Measurements from ENCODE around the gene BRD4.

DNA sequence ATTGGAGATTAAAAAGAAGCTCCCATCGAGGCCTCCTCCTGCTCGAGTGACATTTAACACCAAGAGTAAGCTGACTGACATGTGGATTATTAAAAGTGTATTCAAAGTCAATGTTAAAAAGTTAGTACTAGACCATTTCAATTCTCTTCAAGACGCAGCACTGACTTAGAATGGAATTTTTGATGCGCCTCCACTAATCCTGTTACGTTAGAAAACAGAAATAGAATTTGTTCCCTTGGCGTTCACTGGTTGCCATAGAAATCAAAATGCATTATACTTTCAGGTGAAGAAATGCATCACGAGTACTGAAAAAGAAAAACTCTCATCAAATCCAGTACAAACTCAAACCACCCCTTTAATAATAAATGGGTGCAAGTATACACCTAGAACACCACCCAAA, 42.2 kb downstream of the BRD4 start:
- TF ChIP-seq, protein P1, sequence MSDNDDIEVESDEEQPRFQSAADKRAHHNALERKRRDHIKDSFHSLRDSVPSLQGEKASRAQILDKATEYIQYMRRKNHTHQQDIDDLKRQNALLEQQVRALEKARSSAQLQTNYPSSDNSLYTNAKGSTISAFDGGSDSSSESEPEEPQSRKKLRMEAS (IDR thresholded peaks at IDR 0.05), result no peak
- TF ChIP-seq SMC3 (IDR thresholded peaks at IDR 0.05), result no peak
- TF ChIP-seq, protein P2, sequence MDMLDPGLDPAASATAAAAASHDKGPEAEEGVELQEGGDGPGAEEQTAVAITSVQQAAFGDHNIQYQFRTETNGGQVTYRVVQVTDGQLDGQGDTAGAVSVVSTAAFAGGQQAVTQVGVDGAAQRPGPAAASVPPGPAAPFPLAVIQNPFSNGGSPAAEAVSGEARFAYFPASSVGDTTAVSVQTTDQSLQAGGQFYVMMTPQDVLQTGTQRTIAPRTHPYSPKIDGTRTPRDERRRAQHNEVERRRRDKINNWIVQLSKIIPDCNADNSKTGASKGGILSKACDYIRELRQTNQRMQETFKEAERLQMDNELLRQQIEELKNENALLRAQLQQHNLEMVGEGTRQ (IDR thresholded peaks at IDR 0.05), result no peak
- TF ChIP-seq CEBPB (IDR thresholded peaks at IDR 0.05), result no peak
- no peak for TF ChIP-seq JUNB (IDR thresholded peaks at IDR 0.05)
- TF ChIP-seq FOSL2 (IDR thresholded peaks at IDR 0.05), result no peak
- no peak for TF ChIP-seq FOSL2 (CRISPR knock-in tag; IDR thresholded peaks at IDR 0.05)
- TF ChIP-seq, protein P3, sequence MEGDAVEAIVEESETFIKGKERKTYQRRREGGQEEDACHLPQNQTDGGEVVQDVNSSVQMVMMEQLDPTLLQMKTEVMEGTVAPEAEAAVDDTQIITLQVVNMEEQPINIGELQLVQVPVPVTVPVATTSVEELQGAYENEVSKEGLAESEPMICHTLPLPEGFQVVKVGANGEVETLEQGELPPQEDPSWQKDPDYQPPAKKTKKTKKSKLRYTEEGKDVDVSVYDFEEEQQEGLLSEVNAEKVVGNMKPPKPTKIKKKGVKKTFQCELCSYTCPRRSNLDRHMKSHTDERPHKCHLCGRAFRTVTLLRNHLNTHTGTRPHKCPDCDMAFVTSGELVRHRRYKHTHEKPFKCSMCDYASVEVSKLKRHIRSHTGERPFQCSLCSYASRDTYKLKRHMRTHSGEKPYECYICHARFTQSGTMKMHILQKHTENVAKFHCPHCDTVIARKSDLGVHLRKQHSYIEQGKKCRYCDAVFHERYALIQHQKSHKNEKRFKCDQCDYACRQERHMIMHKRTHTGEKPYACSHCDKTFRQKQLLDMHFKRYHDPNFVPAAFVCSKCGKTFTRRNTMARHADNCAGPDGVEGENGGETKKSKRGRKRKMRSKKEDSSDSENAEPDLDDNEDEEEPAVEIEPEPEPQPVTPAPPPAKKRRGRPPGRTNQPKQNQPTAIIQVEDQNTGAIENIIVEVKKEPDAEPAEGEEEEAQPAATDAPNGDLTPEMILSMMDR (IDR thresholded peaks at IDR 0.05), result no peak
- TF ChIP-seq CBX8 (IDR thresholded peaks at IDR 0.05), result no peak
- no peak for TF ChIP-seq ZFP36 (IDR thresholded peaks at IDR 0.05; ENCODE audit: borderline replicate concordance, partially characterized antibody)

All from A549 (cell line).